Cardiac ventricle fibroblast (primary cell): ENCODE data around the gene TNKS2. TPM values are rescaled to one million over a fixed set of nuclear protein-coding genes. Genes with fewer than 3 reads are reported as not detected.

ENCODE experiments used
- total RNA-seq: library from RNA; depleted of rRNA; stranded (reverse); fragments of >200 nt; gene quantifications from 2 replicates; pipeline ENCODE4 v1.2.3, GENCODE V29; 2015

Gene TNKS2
- 29.0 and 34.4 TPM in 2 replicates for total RNA-seq

DNA sequence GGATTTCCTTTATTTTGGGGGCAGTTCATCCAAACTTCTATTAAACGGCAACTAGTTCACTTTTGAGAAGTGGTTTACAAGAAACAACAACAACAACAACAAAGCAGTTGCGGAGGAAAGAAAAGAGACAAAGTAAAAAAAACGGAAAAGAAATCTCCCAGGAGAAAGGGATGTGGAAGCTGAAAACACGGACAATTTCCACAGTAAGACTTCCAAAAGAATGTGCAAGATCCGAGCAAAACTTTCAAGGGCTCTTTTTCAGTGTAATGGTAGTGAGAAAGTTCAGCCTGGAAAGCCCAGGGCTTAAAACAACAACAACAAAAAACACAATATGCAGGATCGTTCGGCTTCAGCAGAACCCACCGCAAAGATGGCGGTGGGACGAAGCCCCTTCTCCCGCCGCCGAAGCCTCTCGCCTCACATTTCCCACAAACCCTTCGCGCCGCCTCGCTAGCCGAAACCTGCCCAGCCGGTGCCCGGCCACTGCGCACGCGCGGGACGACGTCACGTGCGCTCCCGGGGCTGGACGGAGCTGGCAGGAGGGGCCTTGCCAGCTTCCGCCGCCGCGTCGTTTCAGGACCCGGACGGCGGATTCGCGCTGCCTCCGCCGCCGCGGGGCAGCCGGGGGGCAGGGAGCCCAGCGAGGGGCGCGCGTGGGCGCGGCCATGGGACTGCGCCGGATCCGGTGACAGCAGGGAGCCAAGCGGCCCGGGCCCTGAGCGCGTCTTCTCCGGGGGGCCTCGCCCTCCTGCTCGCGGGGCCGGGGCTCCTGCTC, at the start of gene TNKS2:
Gene TNKS2 (plus strand): TSS at position 553 of the 775 bp plus-strand sequence. CDS start 265 bp downstream, outside the sequence.

DNA sequence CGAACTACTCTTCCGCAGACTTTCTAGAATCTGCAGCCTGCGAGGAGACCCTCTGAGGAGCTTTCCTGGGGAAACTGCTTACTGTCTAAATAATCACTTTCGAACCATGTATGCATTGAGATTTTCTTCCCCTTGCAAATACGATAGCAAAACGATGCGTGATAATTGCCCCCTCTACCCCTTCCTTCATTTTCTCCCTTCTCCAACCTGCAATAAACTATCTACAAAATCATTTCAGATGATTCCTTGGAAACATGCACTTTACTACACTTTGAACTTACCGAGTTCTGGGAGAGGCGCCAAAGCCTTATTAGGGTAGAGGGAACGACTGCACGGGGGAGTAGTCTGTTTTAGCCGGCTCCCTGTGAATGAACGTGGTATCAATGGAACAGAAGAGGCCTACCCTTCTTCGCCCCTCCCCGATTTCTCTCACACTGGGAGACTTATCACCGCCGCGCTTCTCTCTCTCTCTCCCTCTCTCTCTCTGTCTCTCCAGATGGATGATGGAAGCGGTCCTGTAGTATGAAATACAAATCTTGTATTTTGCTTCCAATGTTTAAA, 111.0 kb downstream of the TNKS2 start, which contains the start of gene FGFBP3:
Gene FGFBP3 (minus strand): TSS at position 370 of the 561 bp plus-strand sequence. CDS start 517 bp downstream, outside the sequence.

Other genes with a start within 250 kb of the TNKS2 start
- gene PPP1R3C, start 165.4 kb upstream of the TNKS2 start, total RNA-seq, result 9.7 and 12.2 TPM in 2 replicates
- 0.05 TPM in 1 of 2 replicates, not detected in the other for gene FGFBP3, start 111.1 kb downstream of the TNKS2 start, total RNA-seq
- 14.7 and 16.9 TPM in 2 replicates for gene BTAF1, start 125.3 kb downstream of the TNKS2 start, total RNA-seq